Astrocyte (in vitro differentiated cells and primary cell): Measurements from ENCODE around the gene CCDC158. TPM values are rescaled to one million over a fixed set of nuclear protein-coding genes. Genes with fewer than 3 reads are reported as not detected.

Experiments
- DNase-seq: peaks from one replicate; pipeline ENCODE4 v3.0.0-alpha.2; 2010; ENCODE audit warnings: low read depth
- FAIRE-seq: peaks from 2 replicates; lab custom pipeline; 2011; peaks lifted over from hg19 to GRCh38; lab: Jason Lieb, UNC
- H2AFZ ChIP-seq: 2 replicates; pipeline ENCODE4 v1.6.0; 2012; ENCODE audit warnings: low read depth, low read length, inconsistent platforms
- H3K27ac ChIP-seq: 2 replicates; pipeline ENCODE4 v1.5.1; 2011; ENCODE audit warnings: low read depth, low read length, inconsistent platforms
- H3K27me3 ChIP-seq: 2 replicates; pipeline ENCODE4 v1.6.0; 2011; ENCODE audit warnings: low read length, inconsistent platforms; ENCODE audit not compliant: insufficient read depth
- H3K36me3 ChIP-seq: 2 replicates; pipeline ENCODE4 v1.5.1; 2011; ENCODE audit warnings: low read length, inconsistent platforms; ENCODE audit not compliant: insufficient read depth
- H3K4me1 ChIP-seq: 2 replicates; pipeline ENCODE4 v1.5.1; 2011; ENCODE audit warnings: low read length, inconsistent platforms; ENCODE audit not compliant: insufficient read depth
- H3K4me2 ChIP-seq: 2 replicates; pipeline ENCODE4 v1.6.0; 2012; ENCODE audit warnings: low read length, inconsistent platforms
- H3K4me3 ChIP-seq: 2 replicates; pipeline ENCODE4 v1.5.1; 2011; ENCODE audit warnings: low read depth, mild to moderate bottlenecking, low read length, inconsistent platforms; ENCODE audit not compliant: insufficient read depth
- H3K79me2 ChIP-seq: 2 replicates; pipeline ENCODE4 v1.6.0; 2012; ENCODE audit warnings: mild to moderate bottlenecking, low read length, inconsistent platforms; ENCODE audit not compliant: insufficient read depth
- H3K9ac ChIP-seq: 2 replicates; pipeline ENCODE4 v1.6.0; 2012; ENCODE audit warnings: mild to moderate bottlenecking, low read length, inconsistent platforms
- H3K9me3 ChIP-seq: 2 replicates; pipeline ENCODE4 v1.5.1; 2012; ENCODE audit warnings: low read depth, mild to moderate bottlenecking, low read length, inconsistent platforms; ENCODE audit not compliant: insufficient read depth
- H4K20me1 ChIP-seq: 2 replicates; pipeline ENCODE4 v1.6.0; 2012; ENCODE audit warnings: low read length, inconsistent platforms; ENCODE audit not compliant: insufficient read depth
- H3K27ac Mint-ChIP-seq: one replicate; pipeline ENCODE4 v1.8.0; 2021; ENCODE audit warnings: mild to moderate bottlenecking, mixed read lengths; ENCODE audit not compliant: unreplicated experiment
- H3K27me3 Mint-ChIP-seq: one replicate; pipeline ENCODE4 v1.8.0; 2021; ENCODE audit warnings: low read depth, mixed read lengths; ENCODE audit not compliant: unreplicated experiment
- H3K36me3 Mint-ChIP-seq: one replicate; pipeline ENCODE4 v1.8.0; 2021; ENCODE audit warnings: low read depth, mixed read lengths; ENCODE audit not compliant: unreplicated experiment
- H3K4me1 Mint-ChIP-seq: one replicate; pipeline ENCODE4 v1.8.0; 2021; ENCODE audit warnings: low read depth, mixed read lengths; ENCODE audit not compliant: unreplicated experiment
- H3K4me3 Mint-ChIP-seq: one replicate; pipeline ENCODE4 v1.8.0; 2021; ENCODE audit warnings: mild to moderate bottlenecking, moderate library complexity, mixed read lengths; ENCODE audit not compliant: unreplicated experiment
- H3K9me3 Mint-ChIP-seq: one replicate; pipeline ENCODE4 v1.8.0; 2021; ENCODE audit warnings: mild to moderate bottlenecking, mixed read lengths; ENCODE audit not compliant: unreplicated experiment
- CTCF ChIP-seq: IDR thresholded peaks from 2 replicates; pipeline ENCODE4 v1.5.1; 2011; ENCODE audit warnings: low read depth, mild to moderate bottlenecking, inconsistent platforms, low read length, moderate library complexity; ENCODE audit not compliant: insufficient read depth
- EZH2 ChIP-seq: IDR thresholded peaks from 2 replicates; pipeline ENCODE4 v1.6.1; 2012; ENCODE audit warnings: mild to moderate bottlenecking, low read length, inconsistent platforms; ENCODE audit not compliant: insufficient read depth
- total RNA-seq: library from RNA; stranded (reverse); gene quantifications from 2 replicates; pipeline ENCODE4 v1.2.1, GENCODE V29; 2021

CCDC158 gene
- total RNA-seq, 1 donor from 2014 or later, result not detected

GRCh38 chr4:76312457-76312856 is 108.5 kb downstream of the CCDC158 start:
- TF ChIP-seq CTCF, result no peak
- no peak for TF ChIP-seq EZH2
- no peak overlapping the region for H3K27ac ChIP-seq
- no peak overlapping the region for H2AFZ ChIP-seq
- no peaks in the 10 kb centered on the region for H3K27me3 ChIP-seq
- peaks cover 8% of the 10 kb centered on the region for H3K4me1 Mint-ChIP-seq
- no peak overlapping the region for H3K4me3 ChIP-seq
- H3K27me3 Mint-ChIP-seq, result no peaks in the 10 kb centered on the region
- peaks cover 12% of the 10 kb centered on the region for H3K9me3 Mint-ChIP-seq
- H3K4me1 ChIP-seq, result peaks cover 3% of the 10 kb centered on the region
- H3K36me3 ChIP-seq, result no peaks in the 10 kb centered on the region
- no peak overlapping the region for H3K4me2 ChIP-seq
- H3K4me3 Mint-ChIP-seq, result no peak overlapping the region
- H3K9me3 ChIP-seq, result peaks cover 3% of the 10 kb centered on the region
- peaks cover 14% of the 10 kb centered on the region for H3K36me3 Mint-ChIP-seq
- no peak overlapping the region for H3K9ac ChIP-seq
- FAIRE-seq (no peak), DNase-seq (no peak)
- H3K79me2 ChIP-seq, result peaks cover 3% of the 10 kb centered on the region
- no peak overlapping the region for H3K27ac Mint-ChIP-seq
- H4K20me1 ChIP-seq, result no peaks in the 10 kb centered on the region

- no peak for TF ChIP-seq CTCF
- TF ChIP-seq EZH2, result no peak
- Histone ChIP-seq H3K9ac (no peak overlapping the region), H4K20me1 (no peaks in the 10 kb centered on the region), H3K4me2 (no peak overlapping the region), H3K27ac (no peak overlapping the region), H3K36me3 (no peaks in the 10 kb centered on the region), H3K79me2 (peaks cover 4% of the 10 kb centered on the region), H3K4me1 (peaks cover 6% of the 10 kb centered on the region), H3K4me3 (no peak overlapping the region), H2AFZ (no peak overlapping the region), H3K27me3 (no peaks in the 10 kb centered on the region), H3K9me3 (peaks cover under 1% of the 10 kb centered on the region)
- Mint-ChIP-seq H3K4me3 (no peak overlapping the region), H3K9me3 (peaks cover 6% of the 10 kb centered on the region), H3K27me3 (no peaks in the 10 kb centered on the region), H3K36me3 (peaks cover 14% of the 10 kb centered on the region), H3K27ac (no peak overlapping the region), H3K4me1 (peaks cover 10% of the 10 kb centered on the region)
- DNase-seq (no peak), FAIRE-seq (no peak)
Observed at GRCh38 chr4:76311896-76312331, 109.0 kb downstream of the CCDC158 start.

GRCh38 chr4:76310683-76311082 is 110.3 kb downstream of the CCDC158 start:
- Histone ChIP-seq H2AFZ (no peak overlapping the region), H3K27me3 (no peaks in the 10 kb centered on the region), H3K4me2 (no peak overlapping the region), H3K27ac (no peak overlapping the region), H3K4me1 (peaks cover 6% of the 10 kb centered on the region), H3K36me3 (no peaks in the 10 kb centered on the region), H4K20me1 (no peaks in the 10 kb centered on the region), H3K9me3 (no peaks in the 10 kb centered on the region), H3K4me3 (no peak overlapping the region), H3K9ac (no peak overlapping the region), H3K79me2 (peaks cover 4% of the 10 kb centered on the region)
- TF ChIP-seq CTCF (no peak), EZH2 (no peak)
- H3K36me3 Mint-ChIP-seq, result peaks cover 14% of the 10 kb centered on the region
- no peak for FAIRE-seq
- H3K27me3 Mint-ChIP-seq, result no peaks in the 10 kb centered on the region
- no peak overlapping the region for H3K4me3 Mint-ChIP-seq
- peaks cover 3% of the 10 kb centered on the region for H3K9me3 Mint-ChIP-seq
- no peak for DNase-seq
- peaks cover 10% of the 10 kb centered on the region for H3K4me1 Mint-ChIP-seq
- H3K27ac Mint-ChIP-seq, result no peak overlapping the region
